GM12878 (cell line): Measurements from ENCODE around the gene INSYN2B.

ENCODE experiments used
- KAT2A ChIP-seq: conservative IDR thresholded peaks from 2 replicates; pipeline ENCODE4 v1.6.1; 2011; ENCODE audit warnings: low read depth, low read length; ENCODE audit not compliant: control insufficient read depth
- POLR2A ChIP-seq: IDR thresholded peaks from 2 replicates; pipeline ENCODE4 v1.6.1; 2011; ENCODE audit warnings: low read depth, mild to moderate bottlenecking, low read length
- REST ChIP-seq: IDR thresholded peaks from 2 replicates; pipeline ENCODE4 v1.6.1; 2012; ENCODE audit warnings: mild to moderate bottlenecking, low read depth, low read length
- TF ChIP-seq, protein P1 (sequence below), 3 experiments: IDR thresholded peaks in 2 of 3; conservative IDR thresholded peaks in 1 of 3; 2 replicates each; pipeline ENCODE4 v1.5.1; 2011; ENCODE audit warnings: low read depth in 3 of 3, low read length in 3 of 3, mild to moderate bottlenecking in 3 of 3, control low read depth in 2 of 3, moderate library complexity in 2 of 3, inconsistent platforms in 1 of 3, mixed read lengths in 1 of 3; ENCODE audit not compliant: control insufficient read depth in 2 of 3, insufficient read depth in 1 of 3; ENCODE audit errors: extremely low read depth in 1 of 3

DNA sequence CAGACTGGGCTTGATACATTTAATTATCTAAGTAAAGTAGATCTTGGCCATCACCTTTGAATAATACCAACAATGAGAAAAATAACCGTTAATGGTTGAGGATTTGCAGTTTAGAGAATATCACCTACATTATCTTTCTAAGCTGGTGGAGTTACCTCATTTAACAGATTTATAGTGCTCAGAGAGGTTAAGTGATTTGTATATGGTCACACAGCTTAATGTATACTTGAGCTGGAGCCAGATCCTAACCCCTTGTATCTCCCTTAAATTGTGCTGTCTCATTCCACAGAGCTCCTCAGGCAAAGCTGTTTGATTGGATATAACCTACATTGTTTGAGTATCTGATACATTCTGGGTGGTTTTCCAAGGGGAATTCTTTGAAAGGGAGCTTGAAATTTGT, 57.8 kb downstream of the INSYN2B start:
- TF ChIP-seq REST (no peak), KAT2A (no peak), POLR2A (no peak)
- TF ChIP-seq, protein P1, sequence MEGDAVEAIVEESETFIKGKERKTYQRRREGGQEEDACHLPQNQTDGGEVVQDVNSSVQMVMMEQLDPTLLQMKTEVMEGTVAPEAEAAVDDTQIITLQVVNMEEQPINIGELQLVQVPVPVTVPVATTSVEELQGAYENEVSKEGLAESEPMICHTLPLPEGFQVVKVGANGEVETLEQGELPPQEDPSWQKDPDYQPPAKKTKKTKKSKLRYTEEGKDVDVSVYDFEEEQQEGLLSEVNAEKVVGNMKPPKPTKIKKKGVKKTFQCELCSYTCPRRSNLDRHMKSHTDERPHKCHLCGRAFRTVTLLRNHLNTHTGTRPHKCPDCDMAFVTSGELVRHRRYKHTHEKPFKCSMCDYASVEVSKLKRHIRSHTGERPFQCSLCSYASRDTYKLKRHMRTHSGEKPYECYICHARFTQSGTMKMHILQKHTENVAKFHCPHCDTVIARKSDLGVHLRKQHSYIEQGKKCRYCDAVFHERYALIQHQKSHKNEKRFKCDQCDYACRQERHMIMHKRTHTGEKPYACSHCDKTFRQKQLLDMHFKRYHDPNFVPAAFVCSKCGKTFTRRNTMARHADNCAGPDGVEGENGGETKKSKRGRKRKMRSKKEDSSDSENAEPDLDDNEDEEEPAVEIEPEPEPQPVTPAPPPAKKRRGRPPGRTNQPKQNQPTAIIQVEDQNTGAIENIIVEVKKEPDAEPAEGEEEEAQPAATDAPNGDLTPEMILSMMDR (IDR thresholded peaks at IDR 0.05 in 2 of 3, conservative IDR thresholded peaks at IDR 0.05 in 1 of 3; ENCODE audit: control insufficient read depth in 2 of 3, extremely low read depth in 1 of 3, insufficient read depth in 1 of 3, low read depth in 3 of 3, low read length in 3 of 3), result no peak
